ENCODE data around the gene SYVN1. TPM values are rescaled to one million over a fixed set of nuclear protein-coding genes. Genes with fewer than 3 reads are reported as not detected.
"Not testable (repeated sequence)": the region's sequence is repeated elsewhere in the genome, so short reads cannot be mapped to it uniquely, and the experiment has no call there.

SYVN1 gene
- total RNA-seq, 1 donor = 23.6 TPM

DNA sequence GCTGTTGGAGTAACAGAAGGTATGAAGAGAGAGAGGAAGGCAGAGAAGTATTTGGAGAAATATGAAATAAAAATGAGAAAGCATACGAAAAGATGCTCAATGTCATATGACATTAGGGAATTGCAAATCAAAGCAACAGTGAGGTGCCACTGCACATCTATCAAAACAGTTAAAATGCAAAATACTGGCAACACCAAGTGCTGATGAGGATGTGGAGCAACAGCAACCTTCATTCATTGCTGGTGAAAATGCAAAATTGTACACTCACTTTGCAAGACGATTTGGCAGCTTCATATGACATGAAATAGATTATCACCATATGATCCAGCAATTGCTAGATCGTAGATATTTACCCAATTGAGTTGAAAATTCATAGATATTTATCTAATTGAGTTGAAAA lies 26.3 kb upstream of the SYVN1 start:
- Histone ChIP-seq H3K9me3 (ENCODE audit: low read depth, low read length) (no peaks in the 10 kb centered on the region), H3K4me3 (ENCODE audit: low read length) (no peak overlapping the region), H3K4me1 (ENCODE audit: insufficient read depth, low read length) (peaks cover 6% of the 10 kb centered on the region), H3K27me3 (ENCODE audit: insufficient read depth, low read length) (no peaks in the 10 kb centered on the region)

DNA sequence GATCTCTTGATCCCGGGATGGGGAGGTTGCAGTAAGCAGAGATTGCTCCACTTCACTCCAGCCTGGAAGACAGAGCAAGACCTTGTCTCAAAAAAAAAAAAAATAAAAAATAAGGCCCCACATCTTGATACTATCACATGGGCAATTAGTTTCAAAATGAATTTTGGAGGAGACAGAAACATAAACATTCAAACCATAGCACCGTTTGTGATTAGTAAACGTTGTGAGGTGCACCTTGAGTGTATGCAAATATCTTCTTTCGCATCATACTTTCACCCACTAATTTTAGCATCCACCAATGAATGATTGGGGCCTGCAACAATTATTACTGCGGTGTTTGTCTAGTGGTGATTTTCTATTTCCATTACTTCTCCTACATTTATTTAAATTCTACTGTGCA lies 24.7 kb upstream of the SYVN1 start:
- Histone ChIP-seq H3K4me3 (ENCODE audit: low read length) (no peak overlapping the region), H3K27me3 (ENCODE audit: insufficient read depth, low read length) (no peaks in the 10 kb centered on the region), H3K4me1 (ENCODE audit: insufficient read depth, low read length) (peaks cover 6% of the 10 kb centered on the region), H3K9me3 (ENCODE audit: low read depth, low read length) (no peaks in the 10 kb centered on the region)

DNA sequence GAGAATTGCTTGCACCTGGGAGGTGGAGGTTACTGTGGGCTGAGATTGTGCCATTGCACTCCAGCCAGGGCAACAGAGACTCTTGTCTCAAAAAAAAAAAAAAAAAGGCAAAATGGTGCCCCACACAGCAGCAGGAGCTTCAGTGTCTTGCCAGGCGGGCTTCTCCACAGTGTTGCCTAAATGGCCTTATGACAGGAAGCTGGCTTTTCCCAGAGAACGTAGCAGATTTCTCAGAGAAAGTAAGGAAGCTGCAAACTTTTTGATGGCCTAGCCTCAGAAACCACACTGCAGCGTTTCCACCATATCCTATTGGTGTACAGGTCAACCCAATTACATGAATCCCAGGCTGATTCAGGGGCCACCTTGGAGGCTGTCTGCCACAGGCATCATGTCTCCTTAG lies 23.0 kb upstream of the SYVN1 start:
- Histone ChIP-seq H3K4me3 (ENCODE audit: low read length) (no peak overlapping the region), H3K9me3 (ENCODE audit: low read depth, low read length) (no peaks in the 10 kb centered on the region), H3K4me1 (ENCODE audit: insufficient read depth, low read length) (peaks cover 12% of the 10 kb centered on the region), H3K27me3 (ENCODE audit: insufficient read depth, low read length) (no peaks in the 10 kb centered on the region)

DNA sequence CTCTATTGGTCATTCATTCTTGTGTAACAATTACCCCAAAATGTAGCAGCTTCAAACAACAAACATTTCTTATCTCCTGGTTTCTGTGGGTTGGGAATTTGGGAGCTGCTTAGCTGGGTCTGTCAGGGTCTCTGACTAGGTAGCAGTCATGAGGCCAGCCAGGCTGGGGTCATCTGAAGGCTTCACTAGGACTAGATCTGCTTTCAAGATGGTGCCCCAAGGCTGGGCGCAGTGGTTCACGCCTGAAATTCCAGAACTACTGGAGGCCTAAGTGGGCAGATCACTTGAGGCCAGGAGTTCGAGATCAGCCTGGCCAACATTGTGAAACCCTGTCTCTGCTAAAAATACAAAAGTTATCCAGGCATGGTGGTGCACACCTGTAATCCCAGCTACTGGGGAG lies 22.6 kb upstream of the SYVN1 start:
- peaks cover 16% of the 10 kb centered on the region for H3K4me1 ChIP-seq (ENCODE audit: insufficient read depth, low read length)
- H3K4me3 ChIP-seq (ENCODE audit: low read length) = no peak overlapping the region
- no peaks in the 10 kb centered on the region for H3K27me3 ChIP-seq (ENCODE audit: insufficient read depth, low read length)
- no peaks in the 10 kb centered on the region for H3K9me3 ChIP-seq (ENCODE audit: low read depth, low read length)

DNA sequence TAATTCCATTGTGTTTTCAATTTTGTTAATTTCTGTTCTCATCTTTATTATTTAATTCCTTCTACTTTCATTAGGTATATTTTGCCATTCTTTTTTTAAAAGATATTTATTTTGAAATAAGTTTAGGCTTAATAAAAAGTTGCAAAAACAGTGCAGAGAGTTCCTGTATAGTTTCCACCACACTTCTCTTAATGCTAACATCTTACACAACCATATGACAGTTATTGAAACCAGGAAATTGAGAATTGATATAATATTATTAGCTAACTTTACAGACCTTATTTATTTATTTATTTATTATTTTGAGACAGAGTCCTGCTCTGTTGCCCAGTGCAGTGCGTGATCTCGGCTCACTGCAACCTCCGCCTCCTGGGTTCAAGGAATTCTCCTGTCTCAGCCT lies 21.9 kb upstream of the SYVN1 start:
- Histone ChIP-seq H3K4me3 (ENCODE audit: low read length) (no peak overlapping the region), H3K4me1 (ENCODE audit: insufficient read depth, low read length) (peaks cover 23% of the 10 kb centered on the region), H3K27me3 (ENCODE audit: insufficient read depth, low read length) (no peaks in the 10 kb centered on the region), H3K9me3 (ENCODE audit: low read depth, low read length) (no peaks in the 10 kb centered on the region)

DNA sequence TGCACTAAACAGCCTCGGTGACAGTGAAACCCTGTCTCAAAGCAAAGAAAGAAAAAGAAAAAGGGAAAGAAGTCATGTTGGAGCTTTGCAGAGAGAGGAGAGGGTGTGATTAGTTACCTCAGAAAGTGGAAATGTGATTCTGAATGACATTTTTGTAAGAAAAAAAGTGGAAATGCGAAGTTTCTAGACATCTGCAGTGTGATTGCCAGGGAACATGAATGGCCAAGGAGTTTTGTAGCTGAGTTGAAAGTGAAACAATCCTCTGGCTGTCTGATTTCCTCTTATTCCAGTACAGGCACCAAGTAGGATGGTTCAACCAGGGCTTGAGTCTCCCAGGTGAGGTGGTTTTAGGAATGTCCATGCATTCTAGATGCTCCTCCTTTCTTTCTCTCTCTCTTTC lies 17.8 kb upstream of the SYVN1 start:
- Histone ChIP-seq H3K4me3 (ENCODE audit: low read length) (no peak overlapping the region), H3K4me1 (ENCODE audit: insufficient read depth, low read length) (peaks cover 46% of the 10 kb centered on the region), H3K27me3 (ENCODE audit: insufficient read depth, low read length) (no peaks in the 10 kb centered on the region), H3K9me3 (ENCODE audit: low read depth, low read length) (no peaks in the 10 kb centered on the region)

DNA sequence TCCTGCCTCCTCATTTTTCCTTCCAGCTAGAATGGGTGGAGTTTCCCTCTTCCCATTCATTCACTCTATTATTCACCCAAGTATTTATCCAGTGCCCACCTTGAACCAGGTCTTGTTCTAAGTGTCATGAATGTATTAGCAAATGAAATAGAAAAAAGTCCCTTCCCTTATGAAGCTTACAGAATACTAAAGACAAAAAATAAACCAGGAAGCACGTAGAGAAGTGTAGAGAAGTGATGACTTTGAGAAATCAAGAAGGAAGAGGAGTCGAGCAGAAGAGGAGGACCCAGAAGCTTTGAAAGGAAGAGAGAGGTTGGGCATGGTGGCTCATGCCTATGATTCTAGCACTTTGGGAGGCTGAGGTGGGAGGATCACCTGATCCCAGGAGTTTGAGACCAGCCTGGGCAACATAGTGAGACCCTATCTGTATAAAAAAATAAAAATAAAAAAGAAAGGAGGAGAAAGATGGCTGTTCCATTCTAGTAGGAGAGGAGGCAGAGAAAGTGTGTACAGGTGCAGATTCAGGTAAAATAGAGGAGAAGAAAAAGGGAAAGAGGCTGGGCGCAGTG lies 17.1 kb upstream of the SYVN1 start:
- H3K9me3 ChIP-seq (ENCODE audit: low read depth, low read length) = no peaks in the 10 kb centered on the region
- peaks cover 44% of the 10 kb centered on the region for H3K4me1 ChIP-seq (ENCODE audit: insufficient read depth, low read length)
- H3K4me3 ChIP-seq (ENCODE audit: low read length) = no peak overlapping the region

DNA sequence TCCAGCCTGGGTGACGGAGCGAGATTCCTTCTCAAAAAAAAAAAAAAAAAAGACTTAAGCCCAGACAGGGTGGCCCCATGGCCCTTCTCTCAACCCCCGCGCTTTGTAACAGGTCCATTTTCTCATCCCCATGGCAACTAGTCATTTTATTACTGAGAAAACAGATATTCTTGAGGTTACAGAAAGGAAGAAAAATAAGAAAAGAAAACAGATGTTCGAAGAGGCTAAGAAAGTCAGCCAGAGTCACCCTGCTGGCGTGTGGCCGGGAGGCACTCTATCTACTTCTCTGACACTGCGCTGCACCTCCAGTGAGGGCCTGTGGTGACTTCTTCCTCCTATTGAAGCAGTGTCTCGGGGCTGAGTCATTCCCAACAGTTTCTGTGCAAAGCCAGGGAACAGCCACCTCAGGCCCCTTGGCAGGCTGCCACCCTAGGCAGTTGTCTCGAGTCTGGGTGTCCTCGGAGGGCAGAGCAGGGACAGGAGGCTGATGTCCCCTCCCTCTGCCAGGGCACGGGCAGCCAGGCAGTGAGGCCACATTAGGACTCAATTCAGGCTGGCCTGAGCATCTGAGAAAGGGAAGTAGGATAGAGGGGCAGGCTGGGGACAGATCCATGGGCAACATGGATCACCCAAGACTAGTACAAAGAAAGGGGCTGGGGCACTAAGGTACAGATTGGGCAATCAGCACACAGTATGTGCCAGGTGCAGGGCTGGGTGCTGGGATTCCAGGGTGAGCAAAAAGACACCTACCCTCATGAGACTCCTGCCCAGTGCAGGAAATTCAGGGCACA lies 16.4 kb upstream of the SYVN1 start:
- H3K4me1 ChIP-seq (ENCODE audit: insufficient read depth, low read length) = peaks cover 47% of the 10 kb centered on the region
- no peaks in the 10 kb centered on the region for H3K27me3 ChIP-seq (ENCODE audit: insufficient read depth, low read length)
- H3K9me3 ChIP-seq (ENCODE audit: low read depth, low read length) = no peaks in the 10 kb centered on the region
- no peak overlapping the region for H3K4me3 ChIP-seq (ENCODE audit: low read length)

More for the DNA sequence above, 17.1 kb upstream of the SYVN1 start:
- no peaks in the 10 kb centered on the region for H3K27me3 ChIP-seq (ENCODE audit: insufficient read depth, low read length)

DNA sequence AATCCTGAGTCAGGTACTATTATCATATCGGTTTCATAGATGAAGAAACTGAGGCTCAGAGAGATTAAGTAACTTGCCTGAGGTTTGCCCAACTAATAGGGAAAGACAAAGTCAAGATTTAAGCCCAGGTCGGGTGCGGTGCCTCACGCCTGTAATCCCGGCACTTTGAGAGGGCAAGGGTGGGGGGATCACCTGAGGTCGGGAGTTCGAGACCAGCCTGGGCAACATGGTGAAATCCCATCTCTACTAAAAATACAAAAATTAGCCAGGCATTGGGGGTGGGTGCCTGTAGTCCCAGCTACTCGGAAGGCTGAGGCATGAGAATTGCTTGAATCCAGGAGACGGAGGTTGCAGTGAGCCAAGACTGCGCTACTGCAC lies 15.8 kb upstream of the SYVN1 start:
- not testable (repeated sequence) for H3K27me3 ChIP-seq (ENCODE audit: insufficient read depth, low read length); H3K4me3 ChIP-seq (ENCODE audit: low read length); H3K9me3 ChIP-seq (ENCODE audit: low read depth, low read length)
- peaks cover 47% of the 10 kb centered on the region for H3K4me1 ChIP-seq (ENCODE audit: insufficient read depth, low read length)

DNA sequence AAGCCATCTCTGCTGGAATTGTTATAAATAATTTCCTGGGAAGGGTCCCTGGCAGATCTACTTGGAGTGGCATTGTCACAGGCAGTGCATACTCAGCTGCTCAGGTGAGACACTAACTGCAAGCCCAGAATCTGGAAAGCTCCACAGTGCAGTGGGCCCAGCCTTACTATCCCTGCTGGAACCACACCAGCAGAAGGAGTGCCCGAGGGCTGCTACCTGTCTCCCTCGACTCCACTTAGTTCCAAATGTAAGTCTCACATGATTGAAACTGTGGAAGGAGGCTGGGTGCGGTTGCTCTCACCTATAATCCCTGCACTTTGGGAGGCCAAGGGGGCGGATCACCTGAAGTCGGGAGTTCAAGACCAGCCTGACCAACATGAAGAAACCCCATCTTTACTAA lies 14.3 kb upstream of the SYVN1 start:
- Histone ChIP-seq H3K4me1 (ENCODE audit: insufficient read depth, low read length) (peaks cover 47% of the 10 kb centered on the region), H3K9me3 (ENCODE audit: low read depth, low read length) (no peaks in the 10 kb centered on the region), H3K4me3 (ENCODE audit: low read length) (no peak overlapping the region), H3K27me3 (ENCODE audit: insufficient read depth, low read length) (no peaks in the 10 kb centered on the region)

DNA sequence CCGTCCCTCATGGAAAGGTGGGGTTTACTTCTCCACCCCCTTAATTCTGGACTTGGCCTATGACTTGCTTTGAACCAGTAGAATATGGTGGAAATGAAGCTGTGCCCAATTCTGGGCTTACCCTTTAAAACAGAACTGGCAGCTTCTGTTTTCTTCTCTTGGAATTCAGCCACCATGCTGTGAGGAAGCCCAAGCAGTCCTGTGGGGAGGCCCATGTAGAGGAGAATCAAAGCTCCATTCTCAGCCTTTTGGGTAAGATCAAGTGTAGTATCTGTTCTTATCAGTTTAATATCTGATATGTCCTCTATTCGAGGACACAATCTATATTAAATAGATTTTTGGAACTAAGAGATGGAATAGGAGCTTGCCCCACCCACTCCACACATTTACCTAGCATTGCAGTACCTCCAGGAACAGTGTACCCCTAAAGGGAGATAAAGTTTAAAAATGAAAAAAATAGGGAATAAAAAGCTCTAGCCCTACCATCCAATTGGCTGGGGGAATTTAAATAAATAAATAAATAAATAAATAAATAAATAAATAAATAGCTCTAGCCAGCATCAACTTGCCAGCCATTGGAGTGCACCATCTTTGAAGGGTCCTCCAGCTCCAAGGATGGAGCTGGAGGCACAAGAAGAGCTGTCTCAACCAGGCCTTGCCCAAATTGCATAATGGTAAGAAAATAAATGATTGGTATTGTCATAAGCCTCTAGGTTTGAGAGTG lies 13.2 kb upstream of the SYVN1 start:
- Histone ChIP-seq H3K27me3 (ENCODE audit: insufficient read depth, low read length) (no peaks in the 10 kb centered on the region), H3K9me3 (ENCODE audit: low read depth, low read length) (no peaks in the 10 kb centered on the region), H3K4me1 (ENCODE audit: insufficient read depth, low read length) (peaks cover 42% of the 10 kb centered on the region), H3K4me3 (ENCODE audit: low read length) (no peak overlapping the region)

DNA sequence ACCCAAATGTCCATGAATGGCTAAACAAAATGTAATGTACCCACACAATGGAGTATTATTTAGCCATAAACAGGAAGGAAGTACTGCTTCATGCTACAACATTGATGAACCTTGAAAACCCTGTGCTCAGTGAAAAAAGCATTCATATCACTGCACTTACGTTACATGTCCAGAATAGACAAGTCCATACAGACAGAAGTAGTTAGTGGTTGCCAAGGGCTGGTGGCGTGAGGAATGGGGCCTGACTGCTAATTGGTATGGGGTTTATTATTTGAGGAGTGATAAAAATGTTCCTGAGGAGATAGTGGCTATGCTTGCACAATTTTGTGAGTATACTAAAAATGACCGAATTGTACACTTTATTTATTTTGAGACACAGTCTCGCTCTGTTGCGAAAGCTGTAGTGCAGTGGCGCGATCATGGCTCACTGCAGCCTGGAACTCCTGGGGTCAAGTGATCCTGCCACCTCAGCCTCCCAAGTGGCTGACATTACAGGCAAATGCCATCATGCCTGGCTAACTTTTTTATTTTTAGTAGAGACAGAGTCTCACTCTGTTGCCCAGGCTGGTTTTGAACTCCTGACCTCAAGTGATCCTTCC lies 7.7 kb upstream of the SYVN1 start:
- H3K9me3 ChIP-seq (ENCODE audit: low read depth, low read length) = no peaks in the 10 kb centered on the region
- H3K4me3 ChIP-seq (ENCODE audit: low read length) = no peak overlapping the region
- H3K4me1 ChIP-seq (ENCODE audit: insufficient read depth, low read length) = peaks cover 10% of the 10 kb centered on the region
- no peaks in the 10 kb centered on the region for H3K27me3 ChIP-seq (ENCODE audit: insufficient read depth, low read length)

DNA sequence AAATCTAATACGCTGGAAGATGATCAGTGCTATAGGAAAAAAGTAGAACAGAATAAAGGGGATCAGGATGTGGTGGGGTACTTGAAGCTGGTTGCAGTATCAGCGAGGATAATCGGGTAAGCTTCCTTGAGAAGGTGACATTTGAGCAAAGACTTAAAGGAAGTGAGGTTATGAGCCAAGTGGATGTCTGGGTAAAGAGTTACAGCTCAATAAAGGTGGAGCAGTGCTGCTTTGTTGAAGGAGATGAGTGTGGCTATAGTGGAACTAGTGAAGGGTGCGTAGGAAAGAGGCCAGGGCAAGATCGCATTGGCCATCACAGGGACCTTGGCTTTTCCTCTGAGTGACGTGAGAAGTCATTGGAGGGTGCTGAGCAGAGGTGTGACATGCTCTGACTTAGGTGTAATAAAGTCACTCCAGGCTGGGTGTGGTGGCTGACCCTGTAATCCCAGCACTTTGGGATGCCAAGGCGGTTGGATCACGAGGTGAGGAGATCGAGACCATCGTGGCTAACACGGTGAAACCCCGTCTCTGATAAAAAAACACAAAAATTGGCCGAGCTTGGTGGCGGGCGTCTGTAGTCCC lies 2.3 kb upstream of the SYVN1 start:
- no peaks in the 10 kb centered on the region for H3K9me3 ChIP-seq (ENCODE audit: low read depth, low read length)
- no peaks in the 10 kb centered on the region for H3K27me3 ChIP-seq (ENCODE audit: insufficient read depth, low read length)
- peaks cover 39% of the 10 kb centered on the region for H3K4me1 ChIP-seq (ENCODE audit: insufficient read depth, low read length)
- no peak overlapping the region for H3K4me3 ChIP-seq (ENCODE audit: low read length)

DNA sequence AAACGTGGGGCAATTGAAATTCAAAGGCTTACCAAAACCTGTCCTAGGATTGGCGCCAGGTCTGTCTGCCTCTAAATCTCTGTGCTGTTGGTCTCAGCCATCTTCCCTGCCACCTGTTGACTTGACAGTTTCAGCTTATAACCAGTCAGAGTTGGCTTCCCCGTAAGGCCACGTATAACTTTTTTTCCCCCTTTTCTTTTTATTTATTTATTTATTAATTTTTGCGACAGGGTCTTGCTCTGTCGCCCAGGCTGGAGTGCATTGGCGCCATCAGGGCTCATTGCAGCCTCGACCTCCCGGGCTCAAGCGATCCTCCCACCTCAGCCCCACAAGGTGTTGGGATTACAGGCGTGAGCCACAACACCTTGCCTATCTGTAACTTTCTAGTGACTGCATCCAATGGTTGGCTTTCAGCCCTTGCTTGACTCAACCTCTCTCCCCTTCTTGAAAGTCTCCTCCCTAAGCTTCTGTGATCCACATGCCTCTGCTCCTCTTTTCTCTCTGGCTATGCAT lies 1.4 kb upstream of the SYVN1 start:
- H3K9me3 ChIP-seq (ENCODE audit: low read depth, low read length) = no peaks in the 10 kb centered on the region
- peaks cover 47% of the 10 kb centered on the region for H3K4me1 ChIP-seq (ENCODE audit: insufficient read depth, low read length)
- H3K27me3 ChIP-seq (ENCODE audit: insufficient read depth, low read length) = no peaks in the 10 kb centered on the region
- H3K4me3 ChIP-seq (ENCODE audit: low read length) = peak overlapping the region; percentile 71
